A549 (cell line): ENCODE results near the gene VGF. TPM values are rescaled to one million over a fixed set of nuclear protein-coding genes. Genes with fewer than 3 reads are reported as not detected.

ENCODE experiments used
- ATAC-seq, 2 experiments: fragments of 200-7000 bp in 1 of 2; fragments of >200 bp in 1 of 2; cut with Nextera tagmentation in 1 of 2; cut with Tn5 transposase in 1 of 2; 3 replicates each; pipeline versions ENCODE4 v1.8.0 to v1.9.1; 2018 to 2020; ENCODE audit warnings: mild to moderate bottlenecking in 1 of 2, moderate library complexity in 1 of 2
- CTCF ChIA-PET: fragments of 300-600 bp; sonication (Branson Sonifier 250); formaldehyde crosslinking; extraction: SDS; loops from one replicate; lab custom pipeline; 2021; ENCODE audit warnings: antibody characterized with exemption, inconsistent platforms; lab: Yijun Ruan, JAX
- POLR2A ChIA-PET: fragments of 350-600 bp; formaldehyde crosslinking; extraction: SDS; loops from one replicate; lab custom pipeline; 2021; ENCODE audit warnings: antibody characterized with exemption, inconsistent platforms; lab: Yijun Ruan, JAX
- DNase-seq, 2 experiments: peaks; one replicate each; pipeline versions ENCODE4 v3.0.0 to v3.0.0-alpha.2; 2011 to 2016; ENCODE audit warnings: low read depth in 1 of 2, low spot score in 1 of 2
- FAIRE-seq: peaks from 2 replicates; lab custom pipeline; 2011; peaks lifted over from hg19 to GRCh38; lab: Jason Lieb, UNC
- H3K27ac ChIP-seq, 2 experiments: fragments of >200 bp; sonication (Bioruptor Twin); formaldehyde crosslinking; 3 replicates each; pipeline ENCODE4 v1.5.1; 2016 to 2017
- H3K4me1 ChIP-seq: fragments of >200 bp; sonication (Bioruptor Twin); formaldehyde crosslinking; 3 replicates; pipeline ENCODE4 v1.6.1; 2016
- H3K4me2 ChIP-seq: fragments of >200 bp; sonication (Bioruptor Twin); formaldehyde crosslinking; 3 replicates; pipeline ENCODE4 v1.6.1; 2016
- H3K4me3 ChIP-seq: fragments of >200 bp; sonication (Bioruptor Twin); formaldehyde crosslinking; 3 replicates; pipeline ENCODE4 v1.5.1; 2016
- H3K9me3 ChIP-seq: fragments of >200 bp; sonication (Bioruptor Twin); formaldehyde crosslinking; 3 replicates; pipeline ENCODE4 v1.6.1; 2016
- ATOH8 ChIP-seq: fragments of 250-450 bp; sonication (Bioruptor Pico); IDR thresholded peaks from 2 replicates; pipeline ENCODE4 v1.5.0; 2020; ENCODE audit warnings: low read depth, mild to moderate bottlenecking, moderate library complexity
- BHLHE40 ChIP-seq: IDR thresholded peaks from 2 replicates; pipeline ENCODE4 v1.6.1; 2012; ENCODE audit warnings: low read depth, low read length, inconsistent platforms
- CBX2 ChIP-seq: fragments of 200-600 bp; sonication (generic); IDR thresholded peaks from 2 replicates; pipeline ENCODE4 v1.6.1; 2016; ENCODE audit warnings: low read depth, mild to moderate bottlenecking, borderline replicate concordance
- CHD2 ChIP-seq: fragments of 150-350 bp; IDR thresholded peaks from 2 replicates; pipeline ENCODE4 v1.6.1; 2014; ENCODE audit warnings: low read length; ENCODE audit not compliant: partially characterized antibody
- ESRRA ChIP-seq: fragments of 150-350 bp; IDR thresholded peaks from 2 replicates; pipeline ENCODE4 v1.6.1; 2014; ENCODE audit warnings: mild to moderate bottlenecking, low read length, borderline replicate concordance
- FOXS1 ChIP-seq: fragments of 250-450 bp; sonication (Bioruptor Pico); IDR thresholded peaks from 2 replicates; pipeline ENCODE4 v1.5.0; 2020; ENCODE audit warnings: mild to moderate bottlenecking, moderate library complexity
- HDAC2 ChIP-seq: fragments of 200-600 bp; sonication (generic); IDR thresholded peaks from 2 replicates; pipeline ENCODE4 v1.6.1; 2016
- HES2 ChIP-seq: fragments of >200 bp; sonication (Bioruptor Twin); formaldehyde crosslinking; IDR thresholded peaks from 2 replicates; pipeline ENCODE4 v1.6.1; 2016
- HEYL ChIP-seq: fragments of 250-450 bp; sonication (Bioruptor Pico); IDR thresholded peaks from 2 replicates; pipeline ENCODE4 v1.8.0; 2021; ENCODE audit warnings: mild to moderate bottlenecking, moderate library complexity
- HMGXB4 ChIP-seq: fragments of 250-450 bp; sonication (Bioruptor Pico); IDR thresholded peaks from 2 replicates; pipeline ENCODE4 v1.5.0; 2021; ENCODE audit warnings: mild to moderate bottlenecking, moderate library complexity, borderline replicate concordance
- HOXB13 ChIP-seq: fragments of 250-450 bp; sonication (Bioruptor Pico); IDR thresholded peaks from 2 replicates; pipeline ENCODE4 v1.5.0; 2020; ENCODE audit warnings: low read depth, mild to moderate bottlenecking, moderate library complexity
- HOXB5 ChIP-seq: fragments of 250-450 bp; sonication (Bioruptor Pico); IDR thresholded peaks from 2 replicates; pipeline ENCODE4 v1.5.0; 2020; ENCODE audit warnings: mild to moderate bottlenecking, moderate library complexity
- KDM1A ChIP-seq: fragments of 200-600 bp; sonication (generic); IDR thresholded peaks from 2 replicates; pipeline ENCODE4 v1.6.1; 2016; ENCODE audit warnings: low read depth, mild to moderate bottlenecking
- MAX ChIP-seq: IDR thresholded peaks from 2 replicates; pipeline ENCODE4 v1.6.1; 2012
- MYC ChIP-seq: IDR thresholded peaks from 2 replicates; pipeline ENCODE4 v1.6.1; 2012; ENCODE audit warnings: mild to moderate bottlenecking, inconsistent platforms, low read length, improper control_type of control experiment, borderline replicate concordance
- POLR2AphosphoS2 ChIP-seq: conservative IDR thresholded peaks from 2 replicates; pipeline ENCODE4 v1.6.1; 2012; ENCODE audit warnings: low read length, improper control_type of control experiment, inconsistent platforms
- RAD21 ChIP-seq, 2 experiments: fragments of >200 bp in 1 of 2; sonication (Bioruptor Twin) in 1 of 2; formaldehyde crosslinking in 1 of 2; IDR thresholded peaks in 1 of 2; conservative IDR thresholded peaks in 1 of 2; 2 replicates in 1 of 2; 3 replicates in 1 of 2; pipeline ENCODE4 v1.6.1; 2012 to 2018; ENCODE audit warnings: inconsistent platforms in 1 of 2
- RCOR1 ChIP-seq: fragments of 150-350 bp; IDR thresholded peaks from 2 replicates; pipeline ENCODE4 v1.6.1; 2014; ENCODE audit warnings: antibody characterized with exemption, low read length, low read depth
- RFX5 ChIP-seq: fragments of 450-650 bp; IDR thresholded peaks from 2 replicates; pipeline ENCODE4 v1.7.1; 2014; ENCODE audit warnings: antibody characterized with exemption, mild to moderate bottlenecking, moderate library complexity
- SMC3 ChIP-seq: fragments of >200 bp; sonication (Bioruptor Twin); formaldehyde crosslinking; IDR thresholded peaks from 3 replicates; pipeline ENCODE4 v1.6.1; 2018; ENCODE audit warnings: inconsistent platforms
- TFCP2L1 ChIP-seq: fragments of 250-450 bp; sonication (Bioruptor Pico); IDR thresholded peaks from 2 replicates; pipeline ENCODE4 v1.5.0; 2021; ENCODE audit warnings: mild to moderate bottlenecking
- USF2 ChIP-seq: fragments of 450-650 bp; IDR thresholded peaks from 2 replicates; pipeline ENCODE4 v1.6.1; 2014; ENCODE audit warnings: antibody characterized with exemption
- WGBS: methylation state at CpG from one replicate; pipeline ENCODE4 v1.1.6; 2017; ENCODE audit errors: missing lambda C conversion rate; 5-methylcytosine and 5-hydroxymethylcytosine counted together
- polyA plus RNA-seq, 4 experiments: library from polyadenylated mRNA; depleted of rRNA in 3 of 4; stranded (reverse); fragments of >200 nt; fragmentation: RNase III in 1 of 4; extraction: RNeasy Plus Mini Kit Qiagen cat#74134 plus additional on column Dnase treatment in 1 of 4; gene quantifications; 2 replicates in 3 of 4; 3 replicates in 1 of 4; pipeline ENCODE4 v1.2.3, GENCODE V29; 2011 to 2017

VGF gene
- polyA plus RNA-seq, 2 of the 4 experiments (the other 2 are of a cell fraction), result 0.16 to 2.7 TPM

- Histone ChIP-seq H3K4me1 (peaks cover 10% of the 10 kb centered on the region), H3K4me3 (no peak overlapping the region), H3K9me3 (no peaks in the 10 kb centered on the region), H3K4me2 (no peak overlapping the region), H3K27ac (no peak overlapping the region)
- TF ChIP-seq KDM1A, result no peak
- no peak for TF ChIP-seq RAD21 (conservative IDR thresholded peaks at IDR 0.05 in 1 of 2, IDR thresholded peaks at IDR 0.05 in 1 of 2)
- no peak for TF ChIP-seq MAX
- ChIA-PET POLR2A (no interaction called here), CTCF (interaction anchor here (1.0 to 10.4 kb wide), 6 partner anchors 9 to 60 kb away, joined by 3 to 93 read pairs (median 4); no protein-coding TSS in a partner anchor)
- ATAC-seq, result no peak
- no peak for DNase-seq
- 84% methylated on average over 5 of the region's 5 CpGs for whole genome bisulfite sequencing
- no peak for FAIRE-seq
These were observed 37.2 kb upstream of the VGF start for GRCh38 chr7:101202603-101202918.

- CTCF ChIA-PET, result interaction anchor here (0.6 to 10.4 kb wide), 7 partner anchors 8 to 59 kb away, joined by 3 to 93 read pairs (median 4); no protein-coding TSS in a partner anchor
- no peak overlapping the region for H3K4me2 ChIP-seq
- DNase-seq (no peak), ATAC-seq (no peak), FAIRE-seq (no peak)
- WGBS, result 84% methylated on average over 62 of the region's 75 CpGs
- no peak for TF ChIP-seq HOXB5 (CRISPR knock-in tag)
- no peak for TF ChIP-seq HDAC2
- TF ChIP-seq USF2, result no peak
- H3K9me3 ChIP-seq, result no peaks in the 10 kb centered on the region
- POLR2A ChIA-PET, result no interaction called here
- H3K4me3 ChIP-seq, result no peak overlapping the region
- no peak overlapping the region for H3K27ac ChIP-seq
- H3K4me1 ChIP-seq, result peaks cover 10% of the 10 kb centered on the region
These were observed 36.6 kb upstream of the VGF start for GRCh38 chr7:101201695-101202602.

- peak within 1 kb of the TSS; percentile 46 for H3K4me2 ChIP-seq
- TF ChIP-seq HMGXB4 (no peak), ESRRA (no peak), RCOR1 (no peak), KDM1A (no peak), SMC3 (no peak), FOXS1 (CRISPR knock-in tag) (no peak), POLR2AphosphoS2 (no peak), HES2 (no peak), HOXB13 (CRISPR knock-in tag) (no peak), RAD21 (conservative IDR thresholded peaks at IDR 0.05 in 1 of 2, IDR thresholded peaks at IDR 0.05 in 1 of 2) (no peak), MAX (no peak), MYC (no peak), CHD2 (no peak), RFX5 (no peak), ATOH8 (CRISPR knock-in tag) (no peak), TFCP2L1 (CRISPR knock-in tag) (no peak), HEYL (CRISPR knock-in tag) (no peak), CBX2 (no peak), BHLHE40 (no peak)
These were observed 35.7 kb upstream of the VGF start, which contains the start of gene MOGAT3 for GRCh38 chr7:101200862-101201599. TSS of gene MOGAT3 (minus strand) at chr7:101201036. CDS start at chr7:101200854, 182 bp downstream.

More at GRCh38 chr7:101200862-101201599, 35.7 kb upstream of the VGF start, which contains the start of gene MOGAT3:
- Histone ChIP-seq H3K27ac (peak within 1 kb of the TSS in 1 of 2 experiments; percentile 59; a peak in 2 of 6 replicates), H3K4me3 (no peak within 1 kb of the TSS), H3K9me3 (no peaks in the 10 kb centered on the region), H3K4me1 (peaks cover 10% of the 10 kb centered on the region)
- ATAC-seq (peak; percentile 19 to 42; a peak in 3 of 6 replicates), FAIRE-seq (no peak), DNase-seq (no peak)
- ChIA-PET POLR2A (interaction anchor here (0.9 kb wide), 1 partner anchor 16 kb away, joined by 3 read pairs; the partner anchor contains the start of gene PLOD3), CTCF (interaction anchor here (0.7 to 10.4 kb wide), 7 partner anchors 7 to 57 kb away, joined by 3 to 93 read pairs (median 3); partner anchors contain the start of gene PLOD3)
- WGBS, result 67% methylated on average over 21 of the region's 21 CpGs
